D721Med (cell line): ENCODE results near the gene DGKZ.
"Not testable (repeated sequence)": the region's sequence is repeated elsewhere in the genome, so short reads cannot be mapped to it uniquely, and the experiment has no call there.

ENCODE experiments used
- DNase-seq: peaks from one replicate; pipeline ENCODE4 v3.0.0; 2011; ENCODE audit warnings: low spot score; ENCODE audit not compliant: insufficient read length
- FAIRE-seq: peaks from 2 replicates; lab custom pipeline; 2011; peaks lifted over from hg19 to GRCh38; lab: Jason Lieb, UNC
- TF ChIP-seq, protein P1 (sequence below): IDR thresholded peaks from 2 replicates; pipeline ENCODE4 v1.5.1; 2012; ENCODE audit warnings: mild to moderate bottlenecking, control low read depth; ENCODE audit not compliant: insufficient read depth; ENCODE audit errors: missing control alignments

Gene DGKZ

DNA sequence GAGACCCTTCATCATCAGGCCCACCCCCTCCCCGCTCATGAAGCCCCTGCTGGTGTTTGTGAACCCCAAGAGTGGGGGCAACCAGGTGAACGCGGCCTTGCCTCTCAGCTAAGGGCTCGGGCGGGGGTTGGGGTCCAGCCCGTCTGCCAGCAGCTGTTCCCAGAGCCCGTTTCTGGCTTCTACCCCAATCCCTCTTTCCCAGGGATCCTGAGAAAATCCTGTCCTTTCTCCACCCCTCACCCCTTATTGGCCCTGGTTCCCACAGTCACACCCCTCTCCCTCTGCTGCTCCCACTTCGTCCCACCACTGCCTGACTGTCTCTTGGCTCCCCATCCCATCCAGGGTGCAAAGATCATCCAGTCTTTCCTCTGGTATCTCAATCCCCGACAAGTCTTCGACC is 24.8 kb downstream of the DGKZ start:
- FAIRE-seq (no peak), DNase-seq (no peak)
- TF ChIP-seq, protein P1, sequence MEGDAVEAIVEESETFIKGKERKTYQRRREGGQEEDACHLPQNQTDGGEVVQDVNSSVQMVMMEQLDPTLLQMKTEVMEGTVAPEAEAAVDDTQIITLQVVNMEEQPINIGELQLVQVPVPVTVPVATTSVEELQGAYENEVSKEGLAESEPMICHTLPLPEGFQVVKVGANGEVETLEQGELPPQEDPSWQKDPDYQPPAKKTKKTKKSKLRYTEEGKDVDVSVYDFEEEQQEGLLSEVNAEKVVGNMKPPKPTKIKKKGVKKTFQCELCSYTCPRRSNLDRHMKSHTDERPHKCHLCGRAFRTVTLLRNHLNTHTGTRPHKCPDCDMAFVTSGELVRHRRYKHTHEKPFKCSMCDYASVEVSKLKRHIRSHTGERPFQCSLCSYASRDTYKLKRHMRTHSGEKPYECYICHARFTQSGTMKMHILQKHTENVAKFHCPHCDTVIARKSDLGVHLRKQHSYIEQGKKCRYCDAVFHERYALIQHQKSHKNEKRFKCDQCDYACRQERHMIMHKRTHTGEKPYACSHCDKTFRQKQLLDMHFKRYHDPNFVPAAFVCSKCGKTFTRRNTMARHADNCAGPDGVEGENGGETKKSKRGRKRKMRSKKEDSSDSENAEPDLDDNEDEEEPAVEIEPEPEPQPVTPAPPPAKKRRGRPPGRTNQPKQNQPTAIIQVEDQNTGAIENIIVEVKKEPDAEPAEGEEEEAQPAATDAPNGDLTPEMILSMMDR: no peak

DNA sequence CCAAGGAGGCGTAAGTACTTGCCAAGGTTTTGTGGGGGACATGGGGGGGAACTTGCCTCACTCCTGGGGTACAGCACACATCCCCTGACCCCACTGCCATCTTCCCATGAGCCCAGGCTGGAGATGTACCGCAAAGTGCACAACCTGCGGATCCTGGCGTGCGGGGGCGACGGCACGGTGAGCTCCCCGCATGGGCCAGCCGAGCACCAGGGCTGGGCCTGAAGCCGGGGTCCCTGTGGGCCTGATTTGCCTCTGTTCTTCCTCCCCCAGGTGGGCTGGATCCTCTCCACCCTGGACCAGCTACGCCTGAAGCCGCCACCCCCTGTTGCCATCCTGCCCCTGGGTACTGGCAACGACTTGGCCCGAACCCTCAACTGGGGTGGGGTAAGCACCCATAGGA is 25.2 kb downstream of the DGKZ start:
- DNase-seq, FAIRE-seq: not testable (repeated sequence)

DNA sequence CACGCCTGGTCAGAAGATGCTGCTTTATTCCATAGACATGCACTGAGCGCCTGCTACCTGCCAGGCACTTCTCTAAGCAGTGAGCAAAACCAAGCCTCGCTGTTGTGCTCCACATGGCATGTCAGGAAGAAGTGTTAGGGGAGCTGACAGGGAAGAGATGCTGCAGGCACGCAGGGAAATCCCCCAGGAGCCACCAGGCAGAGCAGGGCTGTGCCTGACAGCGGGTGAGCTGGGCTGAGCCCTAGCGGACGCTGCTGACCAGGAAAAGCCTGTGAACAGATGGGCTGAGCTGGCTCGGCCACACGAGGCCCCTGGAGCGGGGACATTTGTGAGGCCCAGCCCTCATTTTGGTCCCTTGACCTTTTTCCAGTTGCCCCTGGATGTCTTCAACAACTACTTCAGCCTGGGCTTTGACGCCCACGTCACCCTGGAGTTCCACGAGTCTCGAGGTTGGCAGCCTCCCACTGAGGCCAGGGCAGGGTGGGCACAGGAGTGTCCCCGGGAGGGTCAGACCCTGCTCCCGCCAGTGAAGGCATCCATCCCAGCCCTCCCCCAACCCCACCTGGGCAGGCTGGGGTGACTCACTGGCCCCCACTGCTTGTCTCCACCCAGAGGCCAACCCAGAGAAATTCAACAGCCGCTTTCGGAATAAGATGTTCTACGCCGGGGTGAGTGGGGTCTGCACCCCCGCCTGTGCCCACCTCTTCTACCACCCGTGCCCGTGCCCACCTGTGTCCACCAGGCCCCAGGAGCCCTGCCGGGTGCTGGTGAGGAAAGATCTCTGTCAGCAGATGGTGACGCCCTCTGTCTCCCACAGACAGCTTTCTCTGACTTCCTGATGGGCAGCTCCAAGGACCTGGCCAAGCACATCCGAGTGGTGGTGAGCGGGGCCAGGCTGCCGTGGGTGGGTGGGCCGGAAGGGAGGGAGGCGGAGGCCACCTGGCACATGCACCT is 26.8 kb downstream of the DGKZ start:
- TF ChIP-seq, protein P1: no peak
- FAIRE-seq (no peak), DNase-seq (no peak)

DNA sequence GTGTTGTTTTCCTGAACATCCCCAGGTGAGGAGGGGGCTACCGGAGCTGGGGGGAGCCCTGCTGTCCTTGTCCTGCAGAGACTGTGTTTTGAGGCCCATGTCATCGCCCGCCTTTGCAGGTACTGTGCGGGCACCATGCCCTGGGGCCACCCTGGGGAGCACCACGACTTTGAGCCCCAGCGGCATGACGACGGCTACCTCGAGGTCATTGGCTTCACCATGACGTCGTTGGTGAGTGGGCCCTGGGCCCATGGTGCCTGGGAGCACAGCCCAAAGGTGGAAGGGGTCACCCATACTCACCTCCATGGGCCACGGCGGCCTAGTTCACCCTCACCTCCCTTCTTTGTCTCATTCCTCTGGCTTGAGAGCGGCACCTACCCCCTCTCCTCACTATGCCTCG is 27.6 kb downstream of the DGKZ start:
- FAIRE-seq (no peak), DNase-seq (no peak)
- TF ChIP-seq, protein P1: no peak

DNA sequence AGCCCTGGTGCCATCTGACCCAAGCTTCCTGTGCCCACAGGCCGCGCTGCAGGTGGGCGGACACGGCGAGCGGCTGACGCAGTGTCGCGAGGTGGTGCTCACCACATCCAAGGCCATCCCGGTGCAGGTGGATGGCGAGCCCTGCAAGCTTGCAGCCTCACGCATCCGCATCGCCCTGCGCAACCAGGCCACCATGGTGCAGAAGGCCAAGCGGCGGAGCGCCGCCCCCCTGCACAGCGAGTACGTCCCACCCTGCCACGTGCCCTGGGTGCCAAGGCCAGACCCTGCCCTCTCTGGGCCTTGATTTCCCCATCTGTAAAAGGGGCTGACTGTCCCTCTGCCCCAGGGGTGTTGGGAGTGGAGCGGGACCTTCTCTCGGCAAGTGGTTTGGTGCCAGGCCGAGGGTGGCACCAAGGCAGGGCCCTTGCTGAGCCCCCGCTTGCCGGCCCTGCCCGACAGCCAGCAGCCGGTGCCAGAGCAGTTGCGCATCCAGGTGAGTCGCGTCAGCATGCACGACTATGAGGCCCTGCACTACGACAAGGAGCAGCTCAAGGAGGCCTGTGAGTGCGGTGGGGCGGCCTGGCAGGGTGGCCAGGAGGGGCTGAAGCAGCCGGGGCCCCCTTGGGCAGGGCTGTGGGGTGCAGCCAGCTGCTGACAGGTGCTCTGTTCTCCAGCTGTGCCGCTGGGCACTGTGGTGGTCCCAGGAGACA is 28.3 kb downstream of the DGKZ start:
- no peak for FAIRE-seq

DNA sequence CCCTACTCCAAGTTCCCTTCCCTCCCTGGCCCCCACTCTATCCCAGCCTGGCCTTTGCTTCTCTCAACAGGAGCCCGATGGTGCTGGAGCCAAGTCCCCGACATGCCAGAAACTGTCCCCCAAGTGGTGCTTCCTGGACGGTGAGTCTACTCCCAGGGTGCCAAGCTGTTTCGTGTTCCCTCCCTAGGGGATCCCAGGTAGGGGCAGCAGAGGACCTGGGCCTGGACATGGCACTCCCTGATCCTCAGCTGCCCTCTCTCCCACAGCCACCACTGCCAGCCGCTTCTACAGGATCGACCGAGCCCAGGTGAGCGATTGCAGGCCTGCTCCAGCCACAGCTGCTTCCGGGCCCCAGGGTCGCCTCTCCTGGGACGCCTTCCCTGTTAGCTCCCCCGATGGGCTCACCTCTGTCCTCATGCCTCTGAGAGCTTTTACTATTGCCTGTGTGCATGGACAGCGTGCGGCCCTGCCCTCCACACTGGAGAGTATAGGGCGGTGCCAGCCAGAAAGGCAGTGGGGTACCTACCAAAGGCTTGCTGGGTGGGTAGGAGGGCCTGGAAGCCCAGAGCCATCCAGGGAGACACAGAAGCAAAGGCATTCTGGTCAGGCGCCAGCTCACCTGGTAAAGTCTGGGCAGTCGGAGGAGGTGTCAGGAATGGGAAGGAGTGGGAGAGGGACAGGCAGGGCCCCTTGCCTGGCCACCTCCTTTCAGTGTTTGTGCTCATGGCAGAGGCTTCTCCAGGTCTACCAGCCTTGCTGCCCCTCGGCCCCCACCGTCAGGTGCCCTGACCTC is 29.2 kb downstream of the DGKZ start:
- FAIRE-seq (no peak), DNase-seq (no peak)
- TF ChIP-seq, protein P1: no peak

More for the DNA sequence above, 28.3 kb downstream of the DGKZ start:
- TF ChIP-seq, protein P1: no peak
- DNase-seq: no peak

DNA sequence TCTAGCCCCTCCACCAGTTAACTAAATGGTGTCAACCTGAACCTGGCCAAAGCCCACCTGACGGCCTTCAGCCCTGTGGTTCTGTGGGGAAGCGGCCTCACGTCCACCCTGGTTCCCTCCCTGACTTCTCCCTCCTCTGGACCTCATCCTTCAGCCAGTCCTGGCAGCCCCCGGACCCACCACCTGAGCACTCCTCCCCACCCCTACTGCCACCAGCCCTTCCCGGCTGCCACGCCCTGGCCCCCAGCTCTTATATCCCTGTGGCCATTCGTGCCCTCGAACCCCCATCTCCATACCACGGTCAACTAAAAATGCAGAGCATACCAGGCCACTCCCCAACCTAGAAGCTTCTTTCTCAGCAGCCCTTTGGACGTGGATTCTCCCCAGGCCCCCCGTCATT is 30.0 kb downstream of the DGKZ start:
- TF ChIP-seq, protein P1: no peak
- no peak for FAIRE-seq
- no peak for DNase-seq
